ENCODE data around the gene NOP10. TPM values are rescaled to one million over a fixed set of nuclear protein-coding genes. Genes with fewer than 3 reads are reported as not detected.

The NOP10 gene
- polyA plus RNA-seq, 1 of the 3 experiments (the other 2 are of a cell fraction), result 440 TPM

GRCh38 chr15:34324933-34325332 lies 18.0 kb downstream of the NOP10 start:
- CTCF ChIA-PET, result no interaction called here
- no peak overlapping the region for H3K4me3 ChIP-seq (ENCODE audit: low read depth in 2 of 2, low read length in 1 of 2)
- POLR2A ChIA-PET, result no interaction called here
- H3K79me2 ChIP-seq (ENCODE audit: insufficient read depth), result peaks cover 8% of the 10 kb centered on the region; the same call in 1 of the 2 replicates
- no peaks in the 10 kb centered on the region for H4K20me1 ChIP-seq (ENCODE audit: insufficient read depth)
- no peaks in the 10 kb centered on the region for H3K27me3 ChIP-seq (ENCODE audit: insufficient read depth)
- H3K36me3 ChIP-seq (replicated peaks in 1 of 2; ENCODE audit: control insufficient read depth in 1 of 2, insufficient read depth in 2 of 2, low read length in 1 of 2), result no peaks in the 10 kb centered on the region
- 93% methylated on average over 1 of the region's 1 CpG for WGBS (ENCODE audit: low lambda C conversion rate)
- no peak for DNase-seq
- no peak overlapping the region for H3K27ac ChIP-seq (ENCODE audit: low read depth in 2 of 2, low read length in 1 of 2)
- TF ChIP-seq GATA2 (CRISPR knock-in tag; IDR thresholded peaks at IDR 0.05) (no peak), FOSL2 (IDR thresholded peaks at IDR 0.05; ENCODE audit: borderline replicate concordance, low read depth) (no peak), PBX3 (IDR thresholded peaks at IDR 0.05) (no peak), FOXJ3 (CRISPR knock-in tag; IDR thresholded peaks at IDR 0.05) (no peak)
- H2AFZ ChIP-seq (ENCODE audit: low read depth), result no peak overlapping the region
- no peaks in the 10 kb centered on the region for H3K9me2 ChIP-seq
- no peak overlapping the region for H3K4me2 ChIP-seq
- H3F3A ChIP-seq (replicated peaks; ENCODE audit: insufficient read depth), result peaks cover 3% of the 10 kb centered on the region
- no peak overlapping the region for H3K9ac ChIP-seq
- H3K9me3 ChIP-seq, result no peaks in the 10 kb centered on the region
- H3K4me1 ChIP-seq (ENCODE audit: control insufficient read depth in 1 of 2, insufficient read depth in 2 of 2, low read depth in 1 of 2, low read length in 1 of 2), result no peaks in the 10 kb centered on the region

GRCh38 chr15:34323217-34323616 lies 19.7 kb downstream of the NOP10 start:
- Histone ChIP-seq H3K4me2 (no peak overlapping the region), H2AFZ (ENCODE audit: low read depth) (no peak overlapping the region), H3K4me3 (ENCODE audit: low read depth in 2 of 2, low read length in 1 of 2) (no peak overlapping the region), H3K79me2 (ENCODE audit: insufficient read depth) (peaks cover 8% of the 10 kb centered on the region; the same call in 1 of the 2 replicates), H3K4me1 (ENCODE audit: control insufficient read depth in 1 of 2, insufficient read depth in 2 of 2, low read depth in 1 of 2, low read length in 1 of 2) (no peaks in the 10 kb centered on the region), H3K27me3 (ENCODE audit: insufficient read depth) (no peaks in the 10 kb centered on the region), H3F3A (replicated peaks; ENCODE audit: insufficient read depth) (peaks cover 3% of the 10 kb centered on the region), H3K27ac (ENCODE audit: low read depth in 2 of 2, low read length in 1 of 2) (no peak overlapping the region), H3K9me2 (no peaks in the 10 kb centered on the region), H4K20me1 (ENCODE audit: insufficient read depth) (no peaks in the 10 kb centered on the region), H3K9me3 (no peaks in the 10 kb centered on the region), H3K36me3 (replicated peaks in 1 of 2; ENCODE audit: control insufficient read depth in 1 of 2, insufficient read depth in 2 of 2, low read length in 1 of 2) (no peaks in the 10 kb centered on the region), H3K9ac (no peak overlapping the region)
- ChIA-PET POLR2A (no interaction called here), CTCF (no interaction called here)
- no peak for TF ChIP-seq POLR2AphosphoS5 (IDR thresholded peaks at IDR 0.05; ENCODE audit: low read depth, low read length)
- TF ChIP-seq TAF1 (IDR thresholded peaks at IDR 0.05; ENCODE audit: borderline replicate concordance, low read depth, low read length), result no peak
- WGBS (ENCODE audit: low lambda C conversion rate), result 86% methylated on average over 5 of the region's 10 CpGs
- DNase-seq, result no peak

- Histone ChIP-seq H3K9me2 (no peaks in the 10 kb centered on the region), H3K27me3 (ENCODE audit: insufficient read depth) (no peaks in the 10 kb centered on the region), H3K9ac (no peak overlapping the region), H2AFZ (ENCODE audit: low read depth) (no peak overlapping the region), H3K27ac (ENCODE audit: low read depth in 2 of 2, low read length in 1 of 2) (no peak overlapping the region), H3K36me3 (replicated peaks in 1 of 2; ENCODE audit: control insufficient read depth in 1 of 2, insufficient read depth in 2 of 2, low read length in 1 of 2) (no peaks in the 10 kb centered on the region), H3K4me3 (ENCODE audit: low read depth in 2 of 2, low read length in 1 of 2) (no peak overlapping the region), H3K79me2 (ENCODE audit: insufficient read depth) (no peaks in the 10 kb centered on the region), H4K20me1 (ENCODE audit: insufficient read depth) (no peaks in the 10 kb centered on the region), H3K9me3 (no peaks in the 10 kb centered on the region), H3F3A (replicated peaks; ENCODE audit: insufficient read depth) (peaks cover 7% of the 10 kb centered on the region), H3K4me1 (ENCODE audit: control insufficient read depth in 1 of 2, insufficient read depth in 2 of 2, low read depth in 1 of 2, low read length in 1 of 2) (no peaks in the 10 kb centered on the region; a peak in 1 of 4 replicates), H3K4me2 (no peak overlapping the region)
- 67% methylated on average over 10 of the region's 10 CpGs for WGBS (ENCODE audit: low lambda C conversion rate)
- no peak for DNase-seq
- ChIA-PET CTCF (interaction anchor here (1.8 kb wide), 1 partner anchor 77 kb away, joined by 4 read pairs; no protein-coding TSS in a partner anchor), POLR2A (interaction anchor here (0.6 kb wide), 1 partner anchor 217 kb away, joined by 3 read pairs; no protein-coding TSS in a partner anchor)
- TF ChIP-seq SMC3 (IDR thresholded peaks at IDR 0.05; ENCODE audit: low read depth, low read length), result no peak
- TF ChIP-seq GATA2 (CRISPR knock-in tag; IDR thresholded peaks at IDR 0.05), result no peak
- no peak for TF ChIP-seq IRF3 (IDR thresholded peaks at IDR 0.05; ENCODE audit: low read depth, low read length)
- no peak for TF ChIP-seq POLR2AphosphoS5 (IDR thresholded peaks at IDR 0.05; ENCODE audit: low read depth, low read length)
- no peak for TF ChIP-seq SIN3A (IDR thresholded peaks at IDR 0.05; ENCODE audit: borderline replicate concordance, low read depth, low read length)
- no peak for TF ChIP-seq TCF12 (IDR thresholded peaks at IDR 0.05)
- TF ChIP-seq CHD2 (IDR thresholded peaks at IDR 0.05; ENCODE audit: low read length, partially characterized antibody), result no peak
- no peak for TF ChIP-seq FOSL2 (IDR thresholded peaks at IDR 0.05; ENCODE audit: borderline replicate concordance, low read depth)
- TF ChIP-seq GABPA (IDR thresholded peaks at IDR 0.05; ENCODE audit: low read depth), result no peak
Observed at GRCh38 chr15:34318277-34319079, 24.5 kb downstream of the NOP10 start.
